HG02840 (cell line): ENCODE data around the gene DDX51.
"Not testable (repeated sequence)": the region's sequence is repeated elsewhere in the genome, so short reads cannot be mapped to it uniquely, and the experiment has no call there.

Experiments used
- ATAC-seq: cut with Tn5 transposase; IDR thresholded peaks from one replicate; pipeline ENCODE4 v1.9.1; 2021; ENCODE audit warnings: mild to moderate bottlenecking, moderate library complexity, moderate number of reproducible peaks; ENCODE audit not compliant: unreplicated experiment, low FRiP score

The DDX51 gene

DNA sequence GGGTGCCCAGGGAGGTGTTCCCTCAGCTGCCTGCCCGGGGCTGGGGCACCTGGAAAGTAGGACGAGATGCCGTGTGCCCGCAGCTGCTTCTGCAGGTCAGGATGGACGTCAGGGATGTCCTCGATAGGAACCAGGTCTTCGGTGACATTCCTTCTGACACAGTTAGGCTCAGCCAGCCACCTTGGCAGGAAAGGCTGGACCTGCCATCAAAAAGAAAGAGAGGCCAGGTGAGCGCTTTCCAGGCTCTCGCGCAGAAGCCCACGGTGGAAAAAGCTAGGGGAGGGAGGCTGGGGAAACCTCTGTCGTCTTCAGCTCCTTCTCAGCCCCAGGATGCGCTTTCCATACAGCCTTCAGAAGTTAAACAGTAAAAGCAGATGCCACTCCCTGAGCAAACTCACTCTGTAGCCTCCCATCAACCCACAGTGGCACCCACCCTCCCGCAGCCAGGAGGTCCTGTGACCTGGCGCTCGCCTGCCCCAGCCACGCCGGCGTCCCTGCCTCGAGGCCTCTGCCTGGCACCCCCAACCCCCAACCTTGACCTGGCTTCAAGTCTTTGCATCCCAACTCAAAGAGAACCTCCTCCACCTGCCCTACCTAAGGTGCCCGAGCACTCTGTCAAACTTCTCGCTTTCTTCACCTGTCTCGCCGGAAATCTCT is 1.3 kb downstream of the DDX51 start:
- no peak for ATAC-seq

DNA sequence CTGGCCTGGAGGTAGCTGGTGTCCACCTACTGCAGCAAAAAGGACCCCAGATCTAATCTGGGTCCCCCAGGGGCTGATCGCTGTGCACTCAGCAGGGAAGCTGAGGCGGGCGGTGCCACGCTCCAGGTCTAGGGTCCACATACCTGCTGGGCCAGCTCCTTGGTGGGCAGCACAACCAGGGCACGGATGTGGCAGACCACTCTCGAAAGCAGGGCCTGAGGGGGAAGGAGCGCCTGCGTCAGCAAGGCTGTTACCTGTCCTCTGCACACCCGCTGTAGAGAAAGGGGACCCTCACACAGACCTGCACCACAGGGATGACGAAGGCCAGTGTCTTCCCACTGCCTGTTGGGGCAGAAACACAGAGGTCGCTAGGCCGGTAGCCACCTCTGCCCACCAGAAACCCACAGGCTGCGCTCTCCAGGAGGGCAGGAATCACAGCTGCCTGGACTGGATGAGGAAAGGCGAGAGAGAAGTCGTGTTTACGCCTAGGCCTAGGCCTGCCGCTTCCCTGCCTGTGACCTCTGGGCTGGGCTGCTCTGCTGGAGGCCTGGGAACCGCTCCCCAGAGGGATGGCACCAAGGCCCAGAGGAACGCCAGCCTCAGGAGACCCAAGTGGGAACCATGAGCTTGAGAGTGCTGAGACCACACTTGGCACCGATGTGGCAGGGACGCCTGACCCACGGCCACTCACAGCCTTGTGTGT is 2.0 kb downstream of the DDX51 start:
- no peak for ATAC-seq

DNA sequence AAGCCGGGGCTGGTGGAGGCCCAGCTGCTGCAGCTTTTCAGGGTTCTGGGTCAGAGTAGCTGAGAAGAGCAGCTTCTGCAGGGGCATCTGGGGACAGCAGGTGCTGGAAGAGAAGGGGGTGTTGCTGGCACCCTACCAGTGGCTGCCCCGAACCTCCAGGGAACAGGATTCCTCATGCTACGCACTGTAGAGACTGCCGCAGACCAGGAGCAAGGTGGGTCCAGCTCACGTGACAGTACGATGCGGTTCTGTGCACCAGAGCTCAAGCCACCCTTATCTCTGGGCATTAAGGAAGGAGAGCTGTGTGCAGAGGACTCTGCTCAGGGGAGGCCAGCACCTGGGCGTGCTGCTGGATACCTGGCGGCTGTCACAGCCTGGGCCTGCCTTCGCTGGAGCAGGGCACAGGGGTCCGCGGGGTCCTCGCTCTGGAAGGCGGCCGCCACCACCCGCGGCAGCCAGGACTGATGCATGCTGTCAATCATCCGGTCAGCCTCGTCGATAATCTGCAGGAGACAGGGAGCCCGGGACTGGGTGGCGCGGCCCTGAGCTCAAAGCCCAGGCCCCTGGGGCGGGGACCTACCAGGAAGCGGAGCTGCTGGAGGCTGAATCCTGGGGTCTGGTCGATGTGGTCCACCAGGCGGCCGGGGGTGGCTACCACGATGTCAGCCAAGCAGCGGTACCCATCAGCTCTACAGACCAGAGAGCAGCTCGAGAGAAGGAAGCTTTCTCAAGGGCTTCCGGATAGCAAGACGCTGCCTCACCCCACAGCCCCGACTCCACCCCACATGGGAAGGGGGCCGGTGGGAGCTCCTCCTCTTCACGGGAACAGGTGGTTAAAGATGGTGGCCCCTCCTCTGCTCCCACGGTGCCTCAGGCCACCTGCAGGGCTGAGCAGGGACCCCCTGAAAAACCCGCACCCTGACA is 2.9 kb downstream of the DDX51 start:
- no peak for ATAC-seq

DNA sequence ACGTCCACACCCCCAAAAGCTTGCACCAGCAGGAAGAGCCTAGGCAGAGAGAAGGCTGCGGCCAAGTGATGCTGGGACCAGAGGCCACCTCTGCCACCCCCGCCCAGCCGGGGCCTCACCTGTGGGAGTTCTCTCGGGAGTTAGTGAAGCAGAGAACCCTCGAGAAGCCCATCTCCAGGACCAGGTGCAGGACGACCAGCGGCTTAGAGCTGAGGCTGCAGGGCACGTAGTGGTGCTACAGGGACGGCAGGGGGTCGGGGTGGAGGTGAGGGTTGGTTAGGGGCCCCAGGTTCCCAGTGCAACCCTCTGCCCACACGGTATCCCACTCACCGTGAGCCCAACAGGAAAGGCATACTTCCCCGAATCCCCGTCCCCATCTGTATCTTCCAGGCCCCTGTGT is 3.6 kb downstream of the DDX51 start:
- no peak for ATAC-seq

DNA sequence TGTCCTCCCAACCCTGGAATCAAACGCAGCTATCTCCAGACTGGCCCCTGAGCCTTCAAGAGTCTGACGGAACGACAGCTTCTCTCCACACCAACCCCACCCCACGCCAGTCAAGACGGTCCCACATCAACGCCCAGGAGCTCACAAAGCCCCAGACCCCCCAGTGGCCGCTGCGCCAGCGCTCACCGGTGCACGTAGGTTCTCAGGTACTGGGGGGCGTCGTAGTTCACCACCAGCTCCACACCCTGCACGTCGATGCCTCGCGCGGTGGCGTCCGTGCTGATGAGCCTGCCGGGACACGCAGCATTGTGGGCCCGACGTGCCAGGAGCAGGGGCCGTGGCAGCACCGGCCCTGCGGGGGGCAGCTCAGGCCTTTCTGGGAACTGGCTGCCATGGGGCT is 4.2 kb downstream of the DDX51 start:
- ATAC-seq: no peak

DNA sequence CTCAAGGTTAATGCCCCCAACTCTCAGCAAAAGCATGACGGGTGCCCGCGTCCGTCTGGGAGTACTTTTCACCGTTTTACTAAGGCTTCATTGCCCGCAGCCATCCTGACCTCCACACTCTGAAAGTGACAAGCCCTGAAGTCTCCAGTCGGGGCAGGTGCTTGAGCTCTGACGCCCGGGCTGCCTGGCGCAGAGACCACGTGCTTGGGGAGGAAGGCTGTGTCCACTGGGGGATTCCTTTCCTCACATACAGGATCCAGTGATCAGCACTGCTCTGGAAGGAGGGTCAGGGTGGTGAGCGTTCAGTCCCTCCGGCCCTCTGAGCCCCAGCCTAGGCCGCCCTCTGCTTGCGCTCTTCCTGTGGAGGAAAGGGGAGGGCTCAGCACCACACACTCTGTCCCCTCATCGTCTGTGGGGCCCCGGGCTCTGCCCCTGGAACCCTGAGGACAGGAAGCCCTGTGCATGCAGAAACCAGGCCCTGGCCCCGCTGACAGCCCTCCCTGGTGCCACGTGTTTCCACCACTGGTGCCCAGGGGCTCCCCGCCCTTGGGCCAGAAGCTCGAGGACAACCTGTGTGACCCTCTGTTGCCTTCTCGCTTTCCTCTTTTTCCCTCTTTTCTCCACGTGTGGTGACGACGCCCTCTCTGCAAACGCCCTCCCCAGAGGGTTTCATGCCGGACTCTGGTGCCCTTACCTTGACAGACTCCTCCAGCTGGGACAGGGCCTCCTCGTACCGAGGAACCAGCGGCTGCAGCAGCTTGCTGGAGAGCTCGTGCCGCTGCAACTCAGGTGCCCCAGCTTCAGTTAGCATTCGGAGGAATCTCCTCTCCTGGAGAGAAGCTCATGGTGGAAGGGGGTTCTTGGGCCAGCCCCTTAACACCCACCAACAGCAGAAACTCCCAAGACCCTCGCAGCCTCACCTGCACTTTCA is 4.9 kb downstream of the DDX51 start:
- ATAC-seq: no peak

DNA sequence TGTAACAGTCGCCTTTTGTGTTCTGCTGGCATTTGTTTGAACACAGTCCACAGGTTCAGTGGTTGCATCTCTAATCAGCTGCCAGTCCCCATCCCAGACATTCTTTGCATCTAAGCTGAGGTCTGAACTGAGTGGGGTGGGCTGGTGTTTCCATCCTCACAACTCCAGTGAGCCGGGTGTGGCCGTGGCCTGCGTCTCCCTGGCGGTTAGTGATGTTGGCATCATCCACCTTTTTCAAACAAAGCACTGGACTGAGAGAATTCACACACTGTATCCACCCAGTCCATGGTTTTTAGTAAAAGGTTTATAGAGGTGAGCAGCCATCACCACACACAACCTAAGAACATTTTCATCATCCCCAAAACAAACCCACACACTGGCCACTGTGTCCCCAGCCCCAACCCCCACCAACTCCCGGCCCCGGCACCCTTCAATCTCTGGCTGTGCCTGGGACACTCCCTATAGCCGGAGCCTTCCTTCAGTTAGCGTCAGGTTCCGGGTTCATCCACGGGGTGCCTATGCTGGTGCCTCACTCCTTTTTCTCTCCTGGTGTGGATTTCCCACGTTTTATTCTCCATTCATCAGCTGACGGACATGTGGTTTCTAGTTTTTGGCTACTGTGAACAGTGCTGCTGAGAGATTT is 6.5 kb downstream of the DDX51 start:
- no peak for ATAC-seq

DNA sequence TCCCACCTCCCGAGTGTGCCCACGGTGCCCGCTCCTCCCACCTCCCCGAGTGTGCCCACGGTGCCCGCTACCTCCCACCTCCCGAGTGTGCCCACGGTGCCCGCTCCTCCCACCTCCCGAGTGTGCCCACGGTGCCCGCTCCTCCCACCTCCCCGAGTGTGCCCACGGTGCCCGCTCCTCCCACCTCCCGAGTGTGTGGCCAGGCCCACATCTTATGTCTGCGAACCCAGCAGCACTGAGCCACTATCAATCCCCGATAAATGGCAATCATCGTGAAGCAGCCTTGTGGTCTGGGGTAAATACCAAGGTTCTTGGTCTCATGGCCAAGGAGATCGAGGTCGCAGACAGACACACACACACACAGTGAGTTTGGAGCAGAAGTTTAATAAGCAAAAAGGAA is 7.9 kb downstream of the DDX51 start:
- not testable (repeated sequence) for ATAC-seq

DNA sequence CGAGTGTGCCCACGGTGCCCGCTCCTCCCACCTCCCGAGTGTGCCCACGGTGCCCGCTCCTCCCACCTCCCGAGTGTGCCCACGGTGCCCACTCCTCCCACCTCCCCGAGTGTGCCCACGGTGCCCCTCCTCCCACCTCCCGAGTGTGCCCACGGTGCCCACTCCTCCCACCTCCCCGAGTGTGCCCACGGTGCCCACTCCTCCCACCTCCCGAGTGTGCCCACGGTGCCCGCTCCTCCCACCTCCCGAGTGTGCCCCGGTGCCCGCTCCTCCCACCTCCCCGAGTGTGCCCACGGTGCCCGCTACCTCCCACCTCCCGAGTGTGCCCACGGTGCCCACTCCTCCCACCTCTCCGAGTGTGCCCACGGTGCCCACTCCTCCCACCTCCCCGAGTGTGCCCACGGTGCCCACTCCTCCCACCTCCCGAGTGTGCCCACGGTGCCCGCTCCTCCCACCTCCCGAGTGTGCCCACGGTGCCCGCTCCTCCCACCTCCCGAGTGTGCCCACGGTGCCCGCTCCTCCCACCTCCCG is 9.4 kb downstream of the DDX51 start:
- not testable (repeated sequence) for ATAC-seq

DNA sequence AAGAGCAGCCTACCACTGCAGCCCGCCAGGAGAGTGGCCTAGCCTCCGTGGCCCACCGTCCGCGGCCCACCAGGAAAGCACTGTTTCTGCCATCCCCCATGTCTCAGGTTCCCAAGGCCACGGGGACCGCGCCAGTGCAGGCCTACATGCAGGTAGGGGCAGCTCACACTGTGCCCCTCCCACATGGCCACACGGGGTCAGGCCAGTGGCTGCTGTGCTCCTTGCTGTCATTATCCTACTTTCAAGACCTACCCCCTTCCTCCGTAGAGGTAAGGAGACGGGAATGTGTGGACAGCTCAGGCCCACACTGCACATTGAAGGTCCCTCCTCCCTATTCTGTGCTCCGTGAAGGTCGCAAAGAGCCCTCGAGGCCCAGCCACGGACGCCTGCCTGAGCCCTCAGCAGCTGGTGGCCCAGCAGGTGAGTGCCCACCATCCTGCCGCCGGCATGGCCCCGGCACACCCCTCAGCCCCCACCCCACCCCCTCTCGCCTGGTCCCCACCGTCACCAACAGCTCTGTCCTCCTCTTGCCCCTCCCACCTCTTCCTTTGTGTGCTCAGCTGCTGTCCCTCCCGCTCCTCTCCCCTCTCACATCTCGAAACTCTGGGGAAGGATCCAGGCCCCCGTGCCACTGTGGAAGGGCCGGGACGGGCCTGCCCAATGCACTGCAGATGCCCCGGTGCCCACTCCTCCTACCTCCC is 10.0 kb downstream of the DDX51 start:
- no peak for ATAC-seq

DNA sequence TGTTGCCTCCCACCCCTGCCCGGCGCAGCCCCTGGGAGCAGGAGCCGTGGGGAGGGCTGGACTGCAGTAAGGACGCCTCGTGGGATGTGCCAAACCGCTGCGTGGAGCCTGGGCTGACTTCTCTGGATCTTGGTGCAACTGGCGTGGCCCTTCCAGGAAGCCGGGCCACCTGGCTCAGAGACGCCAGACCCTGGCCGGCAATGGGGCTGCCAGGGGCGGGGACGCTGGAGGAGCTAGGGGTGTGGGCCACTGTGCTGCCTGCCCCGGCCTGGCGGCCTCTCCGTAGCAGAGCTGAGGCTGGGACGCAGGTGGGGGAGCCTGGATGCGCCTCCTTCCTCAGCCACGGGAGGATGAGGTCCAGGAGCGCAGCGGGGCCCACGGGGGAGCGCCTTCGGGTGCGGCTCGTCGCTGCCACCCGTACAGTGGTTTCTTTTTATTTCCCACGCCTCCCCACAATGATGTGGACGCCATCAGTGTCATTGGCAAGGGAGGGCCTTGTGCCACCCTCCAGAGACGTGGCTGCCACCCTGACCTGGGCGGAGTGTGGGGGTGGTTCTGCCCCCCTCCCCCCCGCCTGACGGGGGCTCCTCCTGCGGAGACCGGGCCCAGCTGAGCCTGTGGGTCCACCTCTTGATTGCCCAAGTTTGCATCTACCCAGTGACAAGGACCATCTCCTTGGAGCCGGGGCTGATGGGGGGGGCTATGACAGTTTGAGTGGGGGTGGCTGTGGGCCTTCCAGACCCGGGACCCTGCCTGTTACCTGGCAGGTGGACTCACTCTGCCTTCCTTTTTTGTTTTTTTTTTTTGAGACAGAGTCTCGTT is 11.3 kb downstream of the DDX51 start:
- no peak for ATAC-seq

DNA sequence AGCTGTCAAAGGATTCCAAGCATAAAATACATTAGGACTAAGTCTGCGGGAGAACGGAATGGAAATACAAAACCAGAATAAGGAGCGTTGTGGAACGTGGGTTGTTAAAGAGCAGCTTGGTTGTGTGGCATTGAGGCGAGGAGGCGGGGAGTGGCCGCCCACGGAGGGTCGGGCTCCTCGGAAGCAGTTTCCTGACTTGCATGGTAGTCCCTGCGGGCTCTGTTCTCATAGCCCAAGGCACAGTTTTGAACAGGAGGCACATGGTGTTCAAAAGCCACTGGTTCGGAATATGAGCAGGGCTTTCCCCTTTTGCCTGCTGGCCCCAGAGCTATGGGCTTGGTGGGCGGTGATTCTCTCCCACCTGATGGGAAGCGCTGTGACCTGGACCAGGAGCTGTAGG is 12.2 kb downstream of the DDX51 start:
- no peak for ATAC-seq

DNA sequence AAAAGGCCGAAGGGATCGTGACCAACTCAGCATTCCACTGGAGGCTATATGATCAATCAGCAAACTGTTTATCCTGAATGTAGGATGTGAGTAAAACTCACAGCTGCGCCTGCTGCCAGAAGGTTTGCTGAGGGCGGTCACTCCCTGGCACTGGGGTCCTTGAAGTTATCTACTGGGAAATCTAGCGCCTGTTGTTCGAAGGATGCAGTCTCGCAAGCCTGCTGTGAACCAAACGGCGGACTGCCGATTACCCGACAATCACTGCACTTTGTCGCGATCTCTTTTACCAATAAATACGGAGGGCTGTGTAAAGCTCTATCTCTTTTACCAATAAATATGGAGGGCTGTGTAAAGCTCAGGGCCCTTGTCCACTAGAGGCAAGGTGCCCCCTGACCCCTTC is 12.9 kb downstream of the DDX51 start:
- ATAC-seq: no peak

DNA sequence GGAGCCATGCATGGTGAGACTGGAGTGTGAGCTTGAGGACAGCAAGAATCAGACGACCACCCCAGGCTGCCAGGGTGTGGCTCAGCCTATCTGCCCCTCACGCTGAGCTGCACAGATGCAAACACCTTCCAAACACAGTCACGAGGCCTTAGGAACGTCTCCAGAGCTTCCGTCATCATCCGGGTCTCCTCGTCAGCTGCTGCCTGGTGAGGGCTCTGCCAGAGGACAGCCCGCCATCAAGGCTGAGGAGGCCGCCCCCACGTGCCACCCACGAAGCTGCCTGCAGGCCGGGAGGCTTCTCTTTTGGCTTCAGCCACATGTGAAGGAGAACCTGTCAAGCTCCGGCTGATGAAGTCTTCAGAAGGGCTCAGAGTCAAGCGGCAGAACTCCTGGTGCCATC is 13.4 kb downstream of the DDX51 start:
- no peak for ATAC-seq

DNA sequence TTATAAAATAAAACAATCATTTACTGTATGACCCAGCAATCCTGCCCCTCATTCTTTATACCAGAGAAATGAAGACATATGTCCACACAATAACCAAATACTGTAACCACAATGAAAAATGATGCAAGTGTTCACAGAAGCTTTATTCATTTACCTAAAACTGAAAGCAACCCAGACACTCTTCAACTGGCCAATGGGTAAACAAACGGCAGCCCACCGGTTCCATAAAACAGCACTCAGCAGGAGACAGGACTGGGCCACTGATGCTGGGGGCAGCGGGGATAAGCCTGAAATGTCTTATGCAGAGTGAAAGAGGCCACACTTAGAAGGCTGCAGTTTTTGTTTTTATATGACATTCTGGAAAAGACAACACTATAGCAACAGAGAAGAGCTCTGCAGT is 15.1 kb downstream of the DDX51 start:
- no peak for ATAC-seq

DNA sequence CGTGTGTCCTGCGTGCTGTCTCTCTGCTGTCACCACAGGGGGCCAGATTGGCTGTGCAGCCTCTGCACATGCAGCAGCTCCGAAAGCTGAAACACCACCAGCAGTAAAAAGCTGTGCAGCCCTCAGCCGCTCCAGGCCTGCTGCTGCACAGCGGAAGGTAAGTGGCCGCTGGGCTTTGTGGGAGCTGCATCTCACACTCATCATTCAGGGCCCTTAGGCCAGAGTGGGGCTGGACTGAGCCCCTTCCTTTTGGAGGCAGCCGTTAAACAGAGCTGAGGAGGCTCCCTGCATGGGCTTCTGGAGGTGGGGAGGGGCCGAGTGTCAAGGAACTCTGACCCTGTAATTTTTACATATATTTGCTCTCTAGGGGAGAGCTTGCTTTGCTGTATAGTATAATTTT is 17.1 kb downstream of the DDX51 start:
- ATAC-seq: no peak

DNA sequence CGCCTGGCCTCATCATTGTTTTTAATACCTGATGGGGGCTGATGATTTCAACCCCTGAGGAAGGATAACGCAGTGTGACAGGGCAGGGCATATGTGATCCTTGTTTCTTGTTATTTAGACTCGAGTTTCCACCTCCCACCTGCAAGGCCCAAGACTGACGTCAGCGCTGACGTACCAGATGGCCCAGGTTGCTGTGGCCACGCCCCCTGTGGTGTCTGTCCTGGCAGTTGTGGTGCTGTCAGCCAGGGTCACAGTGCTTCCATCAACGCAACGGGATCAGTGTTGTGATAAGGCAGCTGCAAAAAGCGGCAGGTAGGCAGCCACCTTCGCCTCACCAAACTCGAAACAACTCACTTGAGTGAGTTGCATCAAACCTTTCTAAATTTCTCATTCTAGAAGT is 18.4 kb downstream of the DDX51 start:
- no peak for ATAC-seq

DNA sequence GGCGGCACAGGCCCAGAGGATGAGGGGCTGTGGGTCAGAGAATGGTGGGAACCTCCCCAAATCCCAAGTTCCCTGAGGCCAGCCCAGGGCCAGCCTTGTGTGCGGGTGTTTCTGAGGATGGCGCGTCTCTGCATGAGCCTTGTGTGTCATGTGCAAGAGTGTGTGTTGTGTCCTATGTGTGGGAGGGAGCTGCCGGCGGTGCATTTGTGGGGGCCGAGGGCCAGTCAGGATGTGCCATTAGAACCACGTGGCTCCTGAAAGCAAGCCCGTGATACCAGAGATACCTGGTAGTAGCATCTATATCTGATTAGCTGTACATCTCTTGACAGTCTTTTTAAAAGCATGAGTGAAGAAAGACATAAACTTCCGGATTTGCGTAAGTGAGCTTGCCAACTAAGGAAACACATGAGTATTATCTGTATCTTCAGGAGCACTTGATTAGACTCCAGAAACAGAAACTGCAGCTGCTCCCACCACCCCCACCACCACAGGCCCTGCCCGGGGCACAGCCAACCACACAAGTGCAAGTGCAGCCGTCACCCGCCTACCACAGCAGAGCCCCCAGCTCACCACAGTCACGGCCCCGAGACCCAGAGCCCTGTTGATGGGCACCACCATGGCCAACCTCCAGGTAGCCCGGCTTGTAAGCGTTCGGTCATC is 19.2 kb downstream of the DDX51 start:
- no peak for ATAC-seq
